Thoracic aorta (tissue), 2 donors: Measurements from ENCODE around the gene DGLUCY. TPM values are rescaled to one million over a fixed set of nuclear protein-coding genes. Genes with fewer than 3 reads are reported as not detected.
A peak's percentile ranks its signal among the peaks of the same experiment; 100 is the strongest.

Experiments
- ATAC-seq: fragments of 150-250 bp; one replicate; pipeline ENCODE4 v1.8.0; 2017; ENCODE audit warnings: low read depth; ENCODE audit not compliant: insufficient number of reproducible peaks, low FRiP score
- DNase-seq: peaks from one replicate; pipeline ENCODE4 v3.0.0-alpha.2; 2020; ENCODE audit warnings: low spot score
- H3K27ac ChIP-seq, 2 donors: fragments of 200-600 bp; sonication (generic); 1 replicate in 1 of 2; 2 replicates in 1 of 2; pipeline ENCODE4 v1.5.1; 2016; ENCODE audit warnings: mild to moderate bottlenecking in 2 of 2, moderate library complexity in 2 of 2
- H3K27me3 ChIP-seq: fragments of 200-600 bp; sonication (generic); replicated peaks from 2 replicates; pipeline ENCODE4 v1.6.0; 2016; ENCODE audit warnings: mild to moderate bottlenecking; ENCODE audit not compliant: insufficient read depth
- H3K36me3 ChIP-seq: fragments of 200-600 bp; sonication (generic); one replicate; pipeline ENCODE4 v1.5.1; 2016
- H3K4me1 ChIP-seq, 2 donors: fragments of 200-600 bp; sonication (generic); 1 replicate in 1 of 2; 2 replicates in 1 of 2; pipeline versions ENCODE4 v1.5.1 to v1.6.0; 2016; ENCODE audit warnings: low read depth in 2 of 2, mild to moderate bottlenecking in 1 of 2; ENCODE audit not compliant: control insufficient read depth in 1 of 2
- H3K4me3 ChIP-seq: fragments of 200-600 bp; sonication (generic); 2 replicates; pipeline ENCODE4 v1.5.1; 2016; ENCODE audit warnings: mild to moderate bottlenecking
- H3K9me3 ChIP-seq: fragments of 200-600 bp; sonication (generic); 2 replicates; pipeline ENCODE4 v1.5.1; 2016
- CTCF ChIP-seq: fragments of 200-600 bp; sonication (generic); IDR thresholded peaks from one replicate; pipeline ENCODE4 v1.5.1; 2019; ENCODE audit warnings: antibody characterized with exemption
- total RNA-seq, 2 donors: library from RNA; depleted of rRNA; stranded (reverse); fragments of >200 nt; gene quantifications; one replicate each; pipeline versions ENCODE4 v1.1.0 to v1.2.3, GENCODE V29; 2016

Gene DGLUCY
- total RNA-seq, 2 donors from 2014 or later = 24.4 to 36.7 TPM

- ATAC-seq (no peak), DNase-seq (no peak)
- TF ChIP-seq CTCF = no peak
- Histone ChIP-seq H3K36me3 (peaks cover 5% of the 10 kb centered on the region), H3K4me1 (no peaks in the 10 kb centered on the region), H3K9me3 (no peaks in the 10 kb centered on the region), H3K27ac (no peak overlapping the region), H3K4me3 (no peak overlapping the region), H3K27me3 (no peaks in the 10 kb centered on the region)
Observed at GRCh38 chr14:91135039-91135438, 21.2 kb downstream of the DGLUCY start.

GRCh38 chr14:91138511-91139359 lies 24.9 kb downstream of the DGLUCY start:
- no peaks in the 10 kb centered on the region for H3K27me3 ChIP-seq
- H3K4me1 ChIP-seq = peaks cover 4 to 8% of the 10 kb centered on the region in 2 donors
- peak; percentile 21 for TF ChIP-seq CTCF
- H3K9me3 ChIP-seq = no peaks in the 10 kb centered on the region
- H3K4me3 ChIP-seq = no peak overlapping the region
- DNase-seq (no peak), ATAC-seq (no peak)
- no peaks in the 10 kb centered on the region for H3K36me3 ChIP-seq
- H3K27ac ChIP-seq = no peak overlapping the region

- Histone ChIP-seq H3K4me1 (peaks cover 12 to 19% of the 10 kb centered on the region in 2 donors), H3K27ac (no peak overlapping the region), H3K9me3 (no peaks in the 10 kb centered on the region), H3K4me3 (no peak overlapping the region), H3K27me3 (no peaks in the 10 kb centered on the region), H3K36me3 (no peaks in the 10 kb centered on the region)
- TF ChIP-seq CTCF = no peak
- ATAC-seq = no peak
- DNase-seq = no peak
Observed at GRCh38 chr14:91139776-91140175, 25.9 kb downstream of the DGLUCY start.

GRCh38 chr14:91140672-91141071 lies 26.8 kb downstream of the DGLUCY start:
- peaks cover 13 to 22% of the 10 kb centered on the region in 2 donors for H3K4me1 ChIP-seq
- no peaks in the 10 kb centered on the region for H3K36me3 ChIP-seq
- H3K27me3 ChIP-seq = no peaks in the 10 kb centered on the region
- H3K9me3 ChIP-seq = no peaks in the 10 kb centered on the region
- no peak overlapping the region for H3K27ac ChIP-seq
- no peak for DNase-seq
- TF ChIP-seq CTCF = no peak
- no peak for ATAC-seq
- no peak overlapping the region for H3K4me3 ChIP-seq

GRCh38 chr14:91142214-91142668 lies 28.4 kb downstream of the DGLUCY start:
- no peak overlapping the region for H3K4me3 ChIP-seq
- H3K27me3 ChIP-seq = no peaks in the 10 kb centered on the region
- no peak overlapping the region for H3K27ac ChIP-seq
- DNase-seq = no peak
- H3K36me3 ChIP-seq = no peaks in the 10 kb centered on the region
- H3K9me3 ChIP-seq = no peaks in the 10 kb centered on the region
- no peak for ATAC-seq
- TF ChIP-seq CTCF = no peak
- peaks cover 13 to 22% of the 10 kb centered on the region in 2 donors for H3K4me1 ChIP-seq
